H1 (cell line): ENCODE results near the gene GPR34. TPM values are rescaled to one million over a fixed set of nuclear protein-coding genes. Genes with fewer than 3 reads are reported as not detected.

Source experiments
- CTCF ChIA-PET: fragments of 300-600 bp; sonication (Branson Sonifier 250); formaldehyde crosslinking; loops from one replicate; lab custom pipeline; 2021; ENCODE audit not compliant: partially characterized antibody; lab: Charles Lee
- POLR2A ChIA-PET: fragments of 300-600 bp; sonication (Branson Sonifier 250); formaldehyde crosslinking; loops from one replicate; lab custom pipeline; 2021; ENCODE audit warnings: inconsistent platforms; ENCODE audit not compliant: partially characterized antibody; lab: Charles Lee
- DNase-seq, 2 experiments: peaks; one replicate each; pipeline versions ENCODE4 v3.0.0 to v3.0.0-alpha.2; 2010 to 2022; ENCODE audit warnings: low spot score in 2 of 2, low read depth in 1 of 2, mixed read lengths in 1 of 2
- FAIRE-seq: peaks from 2 replicates; lab custom pipeline; 2011; peaks lifted over from hg19 to GRCh38; lab: Jason Lieb, UNC
- H2AFZ ChIP-seq: 2 replicates; pipeline ENCODE4 v1.8.1; 2012; ENCODE audit warnings: low read length, inconsistent platforms
- H2AK5ac ChIP-seq: 2 replicates; pipeline ENCODE4 v1.6.1; 2013; ENCODE audit warnings: low read depth, low read length
- H2BK120ac ChIP-seq: replicated peaks from 2 replicates; pipeline ENCODE3; 2013; ENCODE audit warnings: low read depth, low read length, inconsistent platforms
- H2BK12ac ChIP-seq: 2 replicates; pipeline ENCODE4 v1.6.1; 2013; ENCODE audit warnings: low read depth, low read length
- H2BK15ac ChIP-seq: 2 replicates; pipeline ENCODE4 v1.6.1; 2013; ENCODE audit warnings: low read length
- H2BK20ac ChIP-seq: 2 replicates; pipeline ENCODE4 v1.6.1; 2013; ENCODE audit warnings: low read length
- H2BK5ac ChIP-seq: 2 replicates; pipeline ENCODE4 v1.6.1; 2013; ENCODE audit warnings: low read depth, low read length
- H3K14ac ChIP-seq: 2 replicates; pipeline ENCODE4 v1.6.1; 2013; ENCODE audit warnings: inconsistent platforms; ENCODE audit not compliant: insufficient read length
- H3K18ac ChIP-seq: 2 replicates; pipeline ENCODE4 v1.6.1; 2013; ENCODE audit warnings: low read length; ENCODE audit errors: extremely low read depth
- H3K23ac ChIP-seq: 2 replicates; pipeline ENCODE4 v1.6.1; 2013; ENCODE audit warnings: inconsistent platforms; ENCODE audit not compliant: insufficient read length
- H3K23me2 ChIP-seq: 2 replicates; pipeline ENCODE4 v1.6.1; 2013; ENCODE audit warnings: low read depth, low read length
- H3K27ac ChIP-seq: 2 replicates; pipeline ENCODE4 v1.6.1; 2011; ENCODE audit warnings: low read depth, low read length, inconsistent platforms
- H3K27me3 ChIP-seq, 4 experiments: replicated peaks in 1 of 4; 1 replicate in 1 of 4; 2 replicates in 3 of 4; pipeline versions ENCODE4 v1.6.1 to v1.8.1; 2011 to 2013; ENCODE audit warnings: low read length in 3 of 4, mild to moderate bottlenecking in 3 of 4, inconsistent platforms in 2 of 4, mixed read lengths in 2 of 4, moderate library complexity in 1 of 4; ENCODE audit not compliant: control insufficient read depth in 3 of 4, insufficient read depth in 3 of 4; ENCODE audit errors: extremely low read depth in 1 of 4
- H3K36me3 ChIP-seq, 4 experiments: 2 replicates each; pipeline versions ENCODE4 v1.6.1 to v1.8.1; 2011 to 2013; ENCODE audit warnings: mild to moderate bottlenecking in 4 of 4, low read length in 3 of 4, moderate library complexity in 2 of 4, control low read depth in 1 of 4, inconsistent platforms in 1 of 4; ENCODE audit not compliant: insufficient read depth in 4 of 4, control insufficient read depth in 2 of 4
- H3K4ac ChIP-seq: replicated peaks from 2 replicates; pipeline ENCODE3; 2013; ENCODE audit warnings: low read length, low read depth, mixed read lengths, inconsistent platforms; ENCODE audit not compliant: insufficient read length
- H3K4me1 ChIP-seq, 4 experiments: replicated peaks in 1 of 4; 1 replicate in 1 of 4; 2 replicates in 3 of 4; pipeline versions ENCODE4 v1.6.1 to v1.8.1; 2011 to 2013; ENCODE audit warnings: low read length in 3 of 4, inconsistent platforms in 2 of 4, mixed read lengths in 1 of 4; ENCODE audit not compliant: insufficient read depth in 4 of 4, control insufficient read depth in 3 of 4
- H3K4me2 ChIP-seq, 2 experiments: 2 replicates each; pipeline versions ENCODE4 v1.6.1 to v1.8.1; 2011 to 2013; ENCODE audit warnings: low read depth in 2 of 2, low read length in 2 of 2, control low read depth in 1 of 2, inconsistent platforms in 1 of 2, mild to moderate bottlenecking in 1 of 2; ENCODE audit not compliant: insufficient read depth in 1 of 2
- H3K4me3 ChIP-seq, 4 experiments: fragments of 200-600, 300-600 bp in 1 of 4; sonication (generic), shearing (Covaris generic), sonication (Bioruptor Twin) in 1 of 4; 2 replicates each; pipeline versions ENCODE4 v1.5.1 to v1.8.1; 2011 to 2016; ENCODE audit warnings: low read length in 4 of 4, low read depth in 3 of 4, control low read depth in 2 of 4, inconsistent platforms in 2 of 4, mild to moderate bottlenecking in 2 of 4, mixed read lengths in 1 of 4, moderate library complexity in 1 of 4; ENCODE audit not compliant: insufficient read depth in 2 of 4; ENCODE audit errors: extremely low read depth in 1 of 4
- H3K56ac ChIP-seq: replicated peaks from 2 replicates; pipeline ENCODE3; 2013; ENCODE audit warnings: low read depth, mild to moderate bottlenecking, mixed read lengths, low read length, inconsistent platforms; ENCODE audit not compliant: insufficient read length
- H3K79me1 ChIP-seq: 2 replicates; pipeline ENCODE4 v1.6.1; 2013; ENCODE audit warnings: low read depth, low read length, control low read depth
- H3K79me2 ChIP-seq, 2 experiments: 2 replicates each; pipeline versions ENCODE4 v1.6.1 to v1.8.1; 2012 to 2013; ENCODE audit warnings: low read length in 2 of 2, mild to moderate bottlenecking in 2 of 2, inconsistent platforms in 1 of 2; ENCODE audit not compliant: insufficient read depth in 2 of 2, control insufficient read depth in 1 of 2
- H3K9ac ChIP-seq, 4 experiments: replicated peaks in 1 of 4; 1 replicate in 1 of 4; 2 replicates in 3 of 4; pipeline versions ENCODE4 v1.6.1 to v1.8.1; 2011 to 2013; ENCODE audit warnings: low read depth in 3 of 4, low read length in 3 of 4, control low read depth in 2 of 4, mild to moderate bottlenecking in 2 of 4, moderate library complexity in 2 of 4, inconsistent platforms in 1 of 4; ENCODE audit errors: extremely low read depth in 1 of 4
- H3K9me3 ChIP-seq, 2 experiments: 2 replicates each; pipeline versions ENCODE4 v1.6.1 to v1.8.1; 2012 to 2013; ENCODE audit warnings: mild to moderate bottlenecking in 2 of 2, moderate library complexity in 2 of 2, control low read depth in 1 of 2, inconsistent platforms in 1 of 2, low read depth in 1 of 2, low read length in 1 of 2, mixed read lengths in 1 of 2; ENCODE audit not compliant: insufficient read depth in 2 of 2
- H4K20me1 ChIP-seq, 2 experiments: replicated peaks in 1 of 2; 2 replicates each; pipeline versions ENCODE3 to v1.8.1; 2011 to 2013; ENCODE audit warnings: inconsistent platforms in 2 of 2, low read length in 2 of 2, mild to moderate bottlenecking in 1 of 2; ENCODE audit not compliant: insufficient read depth in 2 of 2, control insufficient read depth in 1 of 2
- H4K5ac ChIP-seq: 2 replicates; pipeline ENCODE4 v1.6.1; 2013; ENCODE audit warnings: low read length, low read depth, mixed read lengths, inconsistent platforms; ENCODE audit not compliant: insufficient read length
- H4K8ac ChIP-seq: 2 replicates; pipeline ENCODE4 v1.8.0; 2013; ENCODE audit warnings: mild to moderate bottlenecking, moderate library complexity, low read length, inconsistent platforms; ENCODE audit not compliant: insufficient read depth; ENCODE audit errors: extremely low read depth
- H4K91ac ChIP-seq: replicated peaks from 2 replicates; pipeline ENCODE3; 2013; ENCODE audit warnings: low read length, mixed read lengths, inconsistent platforms; ENCODE audit not compliant: insufficient read length
- CHD1 ChIP-seq: IDR thresholded peaks from 2 replicates; pipeline ENCODE4 v1.6.1; 2012; ENCODE audit warnings: low read depth, low read length, improper control_type of control experiment
- CTBP2 ChIP-seq: IDR thresholded peaks from 2 replicates; pipeline ENCODE4 v1.7.0; 2011; ENCODE audit warnings: borderline replicate concordance, mild to moderate bottlenecking, moderate library complexity, mixed read lengths, low read length; ENCODE audit not compliant: insufficient read depth, insufficient read length
- EGR1 ChIP-seq: IDR thresholded peaks from 2 replicates; pipeline ENCODE4 v1.6.1; 2011; ENCODE audit warnings: low read depth, low read length, borderline replicate concordance
- EP300 ChIP-seq, 2 experiments: IDR thresholded peaks; 1 replicate in 1 of 2; 2 replicates in 1 of 2; pipeline ENCODE4 v1.6.1; 2011 to 2012; ENCODE audit warnings: low read depth in 2 of 2, low read length in 2 of 2, mild to moderate bottlenecking in 2 of 2, borderline replicate concordance in 1 of 2, inconsistent platforms in 1 of 2, moderate library complexity in 1 of 2
- HDAC2 ChIP-seq, 2 experiments: fragments of 300-600 bp in 1 of 2; sonication (generic) in 1 of 2; IDR thresholded peaks; 2 replicates each; pipeline ENCODE4 v1.6.1; 2011 to 2012; ENCODE audit warnings: low read depth in 2 of 2, low read length in 2 of 2, mild to moderate bottlenecking in 2 of 2, moderate library complexity in 2 of 2, borderline replicate concordance in 1 of 2, inconsistent platforms in 1 of 2
- KDM4A ChIP-seq: IDR thresholded peaks from one replicate; pipeline ENCODE4 v1.7.1; 2012; ENCODE audit warnings: low read depth, mild to moderate bottlenecking, moderate library complexity, low read length, inconsistent platforms; ENCODE audit not compliant: severe bottlenecking
- TEAD4 ChIP-seq: IDR thresholded peaks from 2 replicates; pipeline ENCODE4 v1.6.1; 2012; ENCODE audit warnings: low read depth, low read length, inconsistent platforms, mixed read lengths
- WGBS, 2 experiments: shearing (Covaris generic) in 1 of 2; methylation state at CpG; one replicate each; pipeline versions ENCODE4 v1.1.6 to v1.1.7; 2013 to 2015; ENCODE audit warnings: low lambda C conversion rate in 2 of 2, mixed read lengths in 2 of 2, inconsistent platforms in 1 of 2, low coverage in 1 of 2, missing lambda C conversion rate in 1 of 2; ENCODE audit not compliant: insufficient replicate concordance in 2 of 2, insufficient coverage in 1 of 2, insufficient read length in 1 of 2; ENCODE audit errors: extremely low coverage in 1 of 2, missing lambda C conversion rate in 1 of 2; 5-methylcytosine and 5-hydroxymethylcytosine counted together
- polyA plus RNA-seq, 7 experiments: library from polyadenylated mRNA; depleted of rRNA in 3 of 7; stranded (reverse) in 5 of 7; unstranded in 2 of 7; fragments of >200 nt in 5 of 7; fragments of 200-250 nt in 2 of 7; gene quantifications; 1 replicate in 5 of 7; 2 replicates in 1 of 7; 4 replicates in 1 of 7; pipeline versions ENCODE4 v1.2.1 to v1.2.3, GENCODE V29; 2011 to 2013; ENCODE audit warnings: missing spikeins in 2 of 7, mixed read lengths in 2 of 7
- total RNA-seq: library from RNA; stranded (reverse); fragmentation: NEBNext Ultra II Directional; extraction: Animal tissue kit (Norgen Biotek cat#: 25700); gene quantifications from 2 replicates; pipeline ENCODE4 v1.2.1, GENCODE V29; 2021
- TF ChIP-seq, protein P1 (sequence below): IDR thresholded peaks from 2 replicates; pipeline ENCODE4 v1.6.1; 2011; ENCODE audit warnings: low read length, improper control_type of control experiment
- TF ChIP-seq, protein P2 (sequence below): IDR thresholded peaks from 2 replicates; pipeline ENCODE4 v1.6.1; 2012; ENCODE audit warnings: low read length, inconsistent platforms
- TF ChIP-seq, protein P3 (sequence below): IDR thresholded peaks from 2 replicates; pipeline ENCODE4 v1.6.1; 2011; ENCODE audit warnings: low read depth, mild to moderate bottlenecking, low read length; ENCODE audit not compliant: insufficient read depth

Gene GPR34
- total and polyA plus RNA-seq, 2 of the 8 experiments (the other 6 are each of a cell fraction or from before 2014, with no cell fraction given), result not detected

DNA sequence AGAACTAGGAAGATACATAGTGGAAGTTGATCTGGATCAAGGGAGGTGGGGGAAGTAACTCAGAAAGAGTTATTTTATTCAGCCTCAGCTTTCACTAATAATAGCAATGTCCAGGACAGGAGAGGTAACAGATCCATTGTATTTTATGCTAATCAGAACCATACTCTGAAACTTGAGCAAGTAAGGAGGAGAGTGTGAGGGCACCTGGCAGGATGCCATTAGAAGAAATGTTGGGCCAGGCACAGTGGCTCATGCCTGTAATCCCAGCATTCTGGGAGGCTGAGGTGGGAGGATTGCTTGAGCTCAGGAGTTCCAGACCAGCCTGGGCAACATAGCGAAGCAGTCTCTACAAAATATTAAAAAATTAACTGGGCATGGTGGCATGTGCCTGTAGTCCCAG lies 16.3 kb downstream of the GPR34 start:
- H3K79me2 ChIP-seq, result no peaks in the 10 kb centered on the region
- no peak for DNase-seq
- H3K36me3 ChIP-seq, result no peaks in the 10 kb centered on the region
- H3K4me2 ChIP-seq, result no peak overlapping the region
- no peak overlapping the region for H3K23ac ChIP-seq
- no peak overlapping the region for H3K9ac ChIP-seq
- H3K14ac ChIP-seq, result no peak overlapping the region
- H4K20me1 ChIP-seq, result no peaks in the 10 kb centered on the region
- no peak overlapping the region for H4K91ac ChIP-seq
- no peak overlapping the region for H2AFZ ChIP-seq
- H2BK20ac ChIP-seq, result no peak overlapping the region
- H3K27ac ChIP-seq, result no peak overlapping the region
- no peak overlapping the region for H2BK15ac ChIP-seq
- no peak overlapping the region for H2BK5ac ChIP-seq
- H3K27me3 ChIP-seq, result no peaks in the 10 kb centered on the region
- H3K56ac ChIP-seq, result no peak overlapping the region
- no peak overlapping the region for H2BK120ac ChIP-seq
- 100% methylated on average over 1 of the region's 1 CpG; no CpG with 5 or more reads in 1 of the 2 experiments for WGBS, 2 experiments
- ChIA-PET CTCF (no interaction called here), POLR2A (no interaction called here)
- no peak overlapping the region for H4K8ac ChIP-seq
- H4K5ac ChIP-seq, result no peak overlapping the region
- H3K4me3 ChIP-seq, result no peak overlapping the region
- FAIRE-seq, result no peak
- H3K18ac ChIP-seq, result no peak overlapping the region
- H3K4me1 ChIP-seq, result peaks cover 0 to 3% (median 0%) of the 10 kb centered on the region in 4 experiments; a peak in 3 of 7 replicates
- H2BK12ac ChIP-seq, result no peak overlapping the region
- H3K4ac ChIP-seq, result no peak overlapping the region
- no peak overlapping the region for H2AK5ac ChIP-seq
- no peaks in the 10 kb centered on the region for H3K9me3 ChIP-seq
- H3K79me1 ChIP-seq, result no peaks in the 10 kb centered on the region
- no peaks in the 10 kb centered on the region for H3K23me2 ChIP-seq
- TF ChIP-seq, protein P1, sequence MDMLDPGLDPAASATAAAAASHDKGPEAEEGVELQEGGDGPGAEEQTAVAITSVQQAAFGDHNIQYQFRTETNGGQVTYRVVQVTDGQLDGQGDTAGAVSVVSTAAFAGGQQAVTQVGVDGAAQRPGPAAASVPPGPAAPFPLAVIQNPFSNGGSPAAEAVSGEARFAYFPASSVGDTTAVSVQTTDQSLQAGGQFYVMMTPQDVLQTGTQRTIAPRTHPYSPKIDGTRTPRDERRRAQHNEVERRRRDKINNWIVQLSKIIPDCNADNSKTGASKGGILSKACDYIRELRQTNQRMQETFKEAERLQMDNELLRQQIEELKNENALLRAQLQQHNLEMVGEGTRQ, result no peak
- TF ChIP-seq, protein P2, sequence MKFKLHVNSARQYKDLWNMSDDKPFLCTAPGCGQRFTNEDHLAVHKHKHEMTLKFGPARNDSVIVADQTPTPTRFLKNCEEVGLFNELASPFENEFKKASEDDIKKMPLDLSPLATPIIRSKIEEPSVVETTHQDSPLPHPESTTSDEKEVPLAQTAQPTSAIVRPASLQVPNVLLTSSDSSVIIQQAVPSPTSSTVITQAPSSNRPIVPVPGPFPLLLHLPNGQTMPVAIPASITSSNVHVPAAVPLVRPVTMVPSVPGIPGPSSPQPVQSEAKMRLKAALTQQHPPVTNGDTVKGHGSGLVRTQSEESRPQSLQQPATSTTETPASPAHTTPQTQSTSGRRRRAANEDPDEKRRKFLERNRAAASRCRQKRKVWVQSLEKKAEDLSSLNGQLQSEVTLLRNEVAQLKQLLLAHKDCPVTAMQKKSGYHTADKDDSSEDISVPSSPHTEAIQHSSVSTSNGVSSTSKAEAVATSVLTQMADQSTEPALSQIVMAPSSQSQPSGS, result no peak
- TF ChIP-seq EGR1 (no peak), EP300 (IDR thresholded peaks at IDR 0.05; ENCODE audit: borderline replicate concordance in 1 of 2, low read depth in 2 of 2, low read length in 2 of 2) (no peak), KDM4A (no peak), CHD1 (no peak), TEAD4 (no peak), CTBP2 (no peak), HDAC2 (IDR thresholded peaks at IDR 0.05; ENCODE audit: borderline replicate concordance in 1 of 2, low read depth in 2 of 2, low read length in 2 of 2) (no peak)
- TF ChIP-seq, protein P3, sequence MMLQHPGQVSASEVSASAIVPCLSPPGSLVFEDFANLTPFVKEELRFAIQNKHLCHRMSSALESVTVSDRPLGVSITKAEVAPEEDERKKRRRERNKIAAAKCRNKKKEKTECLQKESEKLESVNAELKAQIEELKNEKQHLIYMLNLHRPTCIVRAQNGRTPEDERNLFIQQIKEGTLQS, result no peak
